HEK293 (cell line): ENCODE data around the gene SFMBT2.

Experiments used
- CTCF ChIA-PET: fragments of 350-600 bp; formaldehyde crosslinking; extraction: SDS; loops from one replicate; lab custom pipeline; 2021; ENCODE audit warnings: antibody characterized with exemption; lab: Yijun Ruan, JAX
- POLR2A ChIA-PET: fragments of 300-600 bp; formaldehyde crosslinking; extraction: SDS; loops from one replicate; lab custom pipeline; 2020; ENCODE audit warnings: antibody characterized with exemption, inconsistent platforms; lab: Yijun Ruan, JAX
- H3K27ac ChIP-seq: fragments of 200-500 bp; sonication (Bioruptor generic); 2 replicates; pipeline ENCODE4 v1.5.1; 2014; ENCODE audit warnings: low read depth, low read length, control low read depth, inconsistent platforms; ENCODE audit errors: extremely low read depth
- H3K36me3 ChIP-seq, 2 experiments: fragments of 200-500 bp in 1 of 2; sonication (Bioruptor generic) in 1 of 2; 1 replicate in 1 of 2; 2 replicates in 1 of 2; pipeline ENCODE4 v1.5.1; 2014 to 2017; ENCODE audit warnings: inconsistent platforms in 2 of 2, low read length in 2 of 2; ENCODE audit not compliant: control insufficient read depth in 2 of 2, insufficient read depth in 1 of 2
- H3K4me1 ChIP-seq: fragments of 200-500 bp; sonication (Bioruptor generic); 2 replicates; pipeline ENCODE4 v1.5.1; 2014; ENCODE audit warnings: mild to moderate bottlenecking, low read length, inconsistent platforms; ENCODE audit not compliant: control insufficient read depth, insufficient read depth
- H3K4me3 ChIP-seq: 2 replicates; pipeline ENCODE4 v1.5.1; 2011; ENCODE audit warnings: low read depth, mild to moderate bottlenecking, control low read depth, low read length, moderate library complexity
- H3K9me3 ChIP-seq: fragments of 200-500 bp; sonication (Bioruptor generic); 2 replicates; pipeline ENCODE4 v1.5.1; 2014; ENCODE audit warnings: low read depth, low read length, inconsistent platforms; ENCODE audit not compliant: control insufficient read depth, insufficient read depth
- GLIS2 ChIP-seq: fragments of 450-650 bp; formaldehyde crosslinking; IDR thresholded peaks from 2 replicates; pipeline ENCODE4 v1.5.1; 2016; ENCODE audit warnings: missing biosample characterization, missing genetic modification characterization
- HOXA7 ChIP-seq: sonication (generic); formaldehyde crosslinking; IDR thresholded peaks from 2 replicates; pipeline ENCODE4 v1.8.1; 2022; ENCODE audit warnings: missing genetic modification reagents, borderline replicate concordance
- KLF1 ChIP-seq: fragments of 450-650 bp; formaldehyde crosslinking; IDR thresholded peaks from 2 replicates; pipeline ENCODE4 v1.5.1; 2016; ENCODE audit warnings: missing biosample characterization, missing genetic modification characterization
- OSR2 ChIP-seq: fragments of 450-650 bp; formaldehyde crosslinking; IDR thresholded peaks from 2 replicates; pipeline ENCODE4 v1.5.1; 2016; ENCODE audit warnings: missing biosample characterization, missing genetic modification characterization
- TCF7L2 ChIP-seq: IDR thresholded peaks from 2 replicates; pipeline ENCODE4 v1.6.1; 2011; ENCODE audit warnings: low read depth, mild to moderate bottlenecking, inconsistent platforms, low read length, moderate library complexity, borderline replicate concordance
- ZBTB21 ChIP-seq: fragments of 450-650 bp; formaldehyde crosslinking; IDR thresholded peaks from 2 replicates; pipeline ENCODE4 v1.5.1; 2017; ENCODE audit warnings: missing biosample characterization, missing genetic modification characterization
- ZFP41 ChIP-seq: fragments of 450-650 bp; formaldehyde crosslinking; IDR thresholded peaks from 2 replicates; pipeline ENCODE4 v1.5.1; 2016; ENCODE audit warnings: missing biosample characterization, missing genetic modification characterization, borderline replicate concordance
- ZNF112 ChIP-seq: fragments of 450-650 bp; formaldehyde crosslinking; IDR thresholded peaks from 2 replicates; pipeline ENCODE4 v1.5.0; 2017; ENCODE audit warnings: missing biosample characterization, missing genetic modification characterization
- ZNF146 ChIP-seq: fragments of 450-650 bp; formaldehyde crosslinking; IDR thresholded peaks from 2 replicates; pipeline ENCODE4 v1.5.1; 2016; ENCODE audit warnings: missing biosample characterization, missing genetic modification characterization
- ZNF214 ChIP-seq: fragments of 450-650 bp; formaldehyde crosslinking; IDR thresholded peaks from 2 replicates; pipeline ENCODE4 v1.5.1; 2017; ENCODE audit warnings: missing biosample characterization, mild to moderate bottlenecking, missing genetic modification characterization, borderline replicate concordance
- ZNF239 ChIP-seq: fragments of 450-650 bp; formaldehyde crosslinking; IDR thresholded peaks from 2 replicates; pipeline ENCODE4 v1.5.1; 2016; ENCODE audit warnings: missing biosample characterization, missing genetic modification characterization
- ZNF292 ChIP-seq: fragments of 450-650 bp; formaldehyde crosslinking; IDR thresholded peaks from 2 replicates; pipeline ENCODE4 v1.5.1; 2016; ENCODE audit warnings: low read depth, missing biosample characterization, missing genetic modification characterization, borderline replicate concordance
- ZNF354C ChIP-seq: fragments of 450-650 bp; formaldehyde crosslinking; IDR thresholded peaks from 2 replicates; pipeline ENCODE4 v1.5.1; 2016; ENCODE audit warnings: missing biosample characterization, missing genetic modification characterization, low read depth, borderline replicate concordance
- ZNF366 ChIP-seq: fragments of 450-650 bp; formaldehyde crosslinking; conservative IDR thresholded peaks from 2 replicates; pipeline ENCODE4 v1.5.1; 2016; ENCODE audit warnings: missing biosample characterization, missing genetic modification characterization
- ZNF404 ChIP-seq: fragments of 450-650 bp; formaldehyde crosslinking; IDR thresholded peaks from 2 replicates; pipeline ENCODE4 v1.5.1; 2017; ENCODE audit warnings: missing biosample characterization, missing genetic modification characterization
- ZNF514 ChIP-seq: fragments of 450-650 bp; formaldehyde crosslinking; IDR thresholded peaks from 2 replicates; pipeline ENCODE4 v1.5.1; 2016; ENCODE audit warnings: missing biosample characterization, missing genetic modification characterization
- ZNF610 ChIP-seq: fragments of 450-650 bp; formaldehyde crosslinking; IDR thresholded peaks from 2 replicates; pipeline ENCODE4 v1.5.1; 2016; ENCODE audit warnings: missing biosample characterization, missing genetic modification characterization, borderline replicate concordance
- ZNF747 ChIP-seq: fragments of 450-650 bp; formaldehyde crosslinking; IDR thresholded peaks from 2 replicates; pipeline ENCODE4 v1.5.1; 2016; ENCODE audit warnings: missing biosample characterization, missing genetic modification characterization
- TF ChIP-seq, protein P1 (sequence below): fragments of 450-650 bp; IDR thresholded peaks from 2 replicates; pipeline ENCODE4 v1.5.1; 2018; ENCODE audit warnings: missing biosample characterization, mild to moderate bottlenecking, missing genetic modification characterization
- TF ChIP-seq, protein P2 (sequence below): fragments of 450-650 bp; formaldehyde crosslinking; IDR thresholded peaks from 2 replicates; pipeline ENCODE4 v1.5.1; 2016; ENCODE audit warnings: missing biosample characterization, missing genetic modification characterization
- TF ChIP-seq, protein P3 (sequence below): fragments of 450-650 bp; formaldehyde crosslinking; IDR thresholded peaks from 2 replicates; pipeline ENCODE4; 2016; ENCODE audit warnings: missing biosample characterization, missing genetic modification characterization
- TF ChIP-seq, protein P4 (sequence below): fragments of 450-650 bp; formaldehyde crosslinking; IDR thresholded peaks from 2 replicates; pipeline ENCODE4 v1.5.1; 2016; ENCODE audit warnings: missing biosample characterization, missing genetic modification characterization, borderline replicate concordance
- TF ChIP-seq, protein P5 (sequence below): fragments of 450-650 bp; formaldehyde crosslinking; IDR thresholded peaks from 2 replicates; pipeline ENCODE4 v1.5.1; 2016; ENCODE audit warnings: missing biosample characterization, missing genetic modification characterization
- TF ChIP-seq, protein P6 (sequence below): fragments of 450-650 bp; formaldehyde crosslinking; IDR thresholded peaks from 2 replicates; pipeline ENCODE4 v1.5.1; 2016; ENCODE audit warnings: missing biosample characterization, missing genetic modification characterization

SFMBT2 gene

DNA sequence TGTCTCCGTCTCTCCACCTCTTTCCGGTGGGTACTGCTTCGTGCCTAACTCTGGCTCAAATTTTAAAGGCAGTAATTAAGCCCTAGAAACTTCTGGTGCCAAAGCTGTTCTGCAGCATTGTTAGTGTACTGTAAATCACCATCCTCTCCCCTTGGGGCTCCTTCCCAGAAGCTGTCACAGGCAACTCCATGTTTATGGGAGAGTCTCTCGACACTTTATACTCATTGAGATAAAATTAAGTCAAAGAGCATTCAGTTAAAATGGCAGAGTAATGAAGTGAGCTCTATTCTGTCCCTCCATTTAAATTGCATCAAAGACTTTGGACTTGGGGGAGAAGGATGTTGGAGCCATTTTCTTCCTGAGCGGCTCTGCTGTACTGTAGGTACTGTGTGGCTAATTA is 274.8 kb downstream of the SFMBT2 start:
- CTCF ChIA-PET, result interaction anchor here (0.7 to 2.3 kb wide), 2 partner anchors 15 to 48 kb away, joined by 3 to 9 read pairs; no protein-coding TSS in a partner anchor
- Histone ChIP-seq H3K27ac (no peak overlapping the region), H3K9me3 (no peaks in the 10 kb centered on the region), H3K4me3 (no peak overlapping the region), H3K4me1 (peaks cover 2% of the 10 kb centered on the region; the same call in 1 of the 2 replicates), H3K36me3 (no peaks in the 10 kb centered on the region)
- POLR2A ChIA-PET, result no interaction called here
- no peak for TF ChIP-seq ZNF366
- TF ChIP-seq TCF7L2, result no peak
- no peak for TF ChIP-seq ZNF747 (tag by site-specific recombination)
- TF ChIP-seq ZNF514 (tag by site-specific recombination), result no peak
- TF ChIP-seq OSR2 (tag by site-specific recombination), result no peak
- TF ChIP-seq, protein P1, sequence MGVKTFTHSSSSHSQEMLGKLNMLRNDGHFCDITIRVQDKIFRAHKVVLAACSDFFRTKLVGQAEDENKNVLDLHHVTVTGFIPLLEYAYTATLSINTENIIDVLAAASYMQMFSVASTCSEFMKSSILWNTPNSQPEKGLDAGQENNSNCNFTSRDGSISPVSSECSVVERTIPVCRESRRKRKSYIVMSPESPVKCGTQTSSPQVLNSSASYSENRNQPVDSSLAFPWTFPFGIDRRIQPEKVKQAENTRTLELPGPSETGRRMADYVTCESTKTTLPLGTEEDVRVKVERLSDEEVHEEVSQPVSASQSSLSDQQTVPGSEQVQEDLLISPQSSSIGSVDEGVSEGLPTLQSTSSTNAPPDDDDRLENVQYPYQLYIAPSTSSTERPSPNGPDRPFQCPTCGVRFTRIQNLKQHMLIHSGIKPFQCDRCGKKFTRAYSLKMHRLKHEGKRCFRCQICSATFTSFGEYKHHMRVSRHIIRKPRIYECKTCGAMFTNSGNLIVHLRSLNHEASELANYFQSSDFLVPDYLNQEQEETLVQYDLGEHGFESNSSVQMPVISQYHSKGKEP (tag by site-specific recombination), result no peak
- no peak for TF ChIP-seq ZNF292 (tag by site-specific recombination)
- no peak for TF ChIP-seq GLIS2 (tag by site-specific recombination)
- TF ChIP-seq HOXA7 (CRISPR knock-in tag), result no peak
- TF ChIP-seq, protein P2, sequence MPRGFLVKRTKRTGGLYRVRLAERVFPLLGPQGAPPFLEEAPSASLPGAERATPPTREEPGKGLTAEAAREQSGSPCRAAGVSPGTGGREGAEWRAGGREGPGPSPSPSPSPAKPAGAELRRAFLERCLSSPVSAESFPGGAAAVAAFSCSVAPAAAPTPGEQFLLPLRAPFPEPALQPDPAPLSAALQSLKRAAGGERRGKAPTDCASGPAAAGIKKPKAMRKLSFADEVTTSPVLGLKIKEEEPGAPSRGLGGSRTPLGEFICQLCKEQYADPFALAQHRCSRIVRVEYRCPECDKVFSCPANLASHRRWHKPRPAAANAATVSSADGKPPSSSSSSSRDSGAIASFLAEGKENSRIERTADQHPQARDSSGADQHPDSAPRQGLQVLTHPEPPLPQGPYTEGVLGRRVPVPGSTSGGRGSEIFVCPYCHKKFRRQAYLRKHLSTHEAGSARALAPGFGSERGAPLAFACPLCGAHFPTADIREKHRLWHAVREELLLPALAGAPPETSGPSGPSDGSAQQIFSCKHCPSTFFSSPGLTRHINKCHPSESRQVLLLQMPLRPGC (tag by site-specific recombination), result no peak
- TF ChIP-seq, protein P3, sequence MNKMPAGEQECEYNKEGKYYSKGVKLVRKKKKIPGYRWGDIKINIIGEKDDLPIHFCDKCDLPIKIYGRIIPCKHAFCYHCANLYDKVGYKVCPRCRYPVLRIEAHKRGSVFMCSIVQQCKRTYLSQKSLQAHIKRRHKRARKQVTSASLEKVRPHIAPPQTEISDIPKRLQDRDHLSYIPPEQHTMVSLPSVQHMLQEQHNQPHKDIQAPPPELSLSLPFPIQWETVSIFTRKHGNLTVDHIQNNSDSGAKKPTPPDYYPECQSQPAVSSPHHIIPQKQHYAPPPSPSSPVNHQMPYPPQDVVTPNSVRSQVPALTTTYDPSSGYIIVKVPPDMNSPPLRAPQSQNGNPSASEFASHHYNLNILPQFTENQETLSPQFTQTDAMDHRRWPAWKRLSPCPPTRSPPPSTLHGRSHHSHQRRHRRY, result no peak
- no peak for TF ChIP-seq ZNF239 (tag by site-specific recombination)
- no peak for TF ChIP-seq ZNF214 (tag by site-specific recombination)
- TF ChIP-seq KLF1 (tag by site-specific recombination), result no peak
- no peak for TF ChIP-seq ZNF404 (tag by site-specific recombination)
- no peak for TF ChIP-seq ZBTB21
- no peak for TF ChIP-seq ZNF354C

DNA sequence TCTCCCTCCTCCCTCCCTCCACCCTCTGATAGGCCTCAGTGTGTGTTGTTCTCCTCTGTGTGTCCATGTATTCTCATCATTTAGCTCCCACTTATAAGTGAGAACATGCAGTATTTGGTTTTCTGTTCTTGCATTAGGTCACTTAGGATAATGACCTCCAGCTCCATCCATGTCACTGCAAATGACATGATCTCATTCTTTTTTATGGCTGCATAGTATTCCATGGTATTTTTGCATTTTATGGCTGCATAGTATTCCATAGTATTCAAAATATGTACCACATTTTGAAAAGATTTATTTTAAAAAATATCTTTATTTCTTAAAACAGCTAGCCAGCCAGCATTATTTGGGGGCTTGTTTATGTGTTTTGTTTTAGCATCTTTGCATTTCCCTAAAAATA is 275.6 kb downstream of the SFMBT2 start:
- ChIA-PET POLR2A (no interaction called here), CTCF (interaction anchor here (1.3 to 2.3 kb wide), 3 partner anchors 14 to 282 kb away, joined by 3 to 9 read pairs (median 4); no protein-coding TSS in a partner anchor)
- TF ChIP-seq, protein P4, sequence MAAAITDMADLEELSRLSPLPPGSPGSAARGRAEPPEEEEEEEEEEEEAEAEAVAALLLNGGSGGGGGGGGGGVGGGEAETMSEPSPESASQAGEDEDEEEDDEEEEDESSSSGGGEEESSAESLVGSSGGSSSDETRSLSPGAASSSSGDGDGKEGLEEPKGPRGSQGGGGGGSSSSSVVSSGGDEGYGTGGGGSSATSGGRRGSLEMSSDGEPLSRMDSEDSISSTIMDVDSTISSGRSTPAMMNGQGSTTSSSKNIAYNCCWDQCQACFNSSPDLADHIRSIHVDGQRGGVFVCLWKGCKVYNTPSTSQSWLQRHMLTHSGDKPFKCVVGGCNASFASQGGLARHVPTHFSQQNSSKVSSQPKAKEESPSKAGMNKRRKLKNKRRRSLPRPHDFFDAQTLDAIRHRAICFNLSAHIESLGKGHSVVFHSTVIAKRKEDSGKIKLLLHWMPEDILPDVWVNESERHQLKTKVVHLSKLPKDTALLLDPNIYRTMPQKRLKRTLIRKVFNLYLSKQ (tag by site-specific recombination), result no peak
- TF ChIP-seq, protein P5, sequence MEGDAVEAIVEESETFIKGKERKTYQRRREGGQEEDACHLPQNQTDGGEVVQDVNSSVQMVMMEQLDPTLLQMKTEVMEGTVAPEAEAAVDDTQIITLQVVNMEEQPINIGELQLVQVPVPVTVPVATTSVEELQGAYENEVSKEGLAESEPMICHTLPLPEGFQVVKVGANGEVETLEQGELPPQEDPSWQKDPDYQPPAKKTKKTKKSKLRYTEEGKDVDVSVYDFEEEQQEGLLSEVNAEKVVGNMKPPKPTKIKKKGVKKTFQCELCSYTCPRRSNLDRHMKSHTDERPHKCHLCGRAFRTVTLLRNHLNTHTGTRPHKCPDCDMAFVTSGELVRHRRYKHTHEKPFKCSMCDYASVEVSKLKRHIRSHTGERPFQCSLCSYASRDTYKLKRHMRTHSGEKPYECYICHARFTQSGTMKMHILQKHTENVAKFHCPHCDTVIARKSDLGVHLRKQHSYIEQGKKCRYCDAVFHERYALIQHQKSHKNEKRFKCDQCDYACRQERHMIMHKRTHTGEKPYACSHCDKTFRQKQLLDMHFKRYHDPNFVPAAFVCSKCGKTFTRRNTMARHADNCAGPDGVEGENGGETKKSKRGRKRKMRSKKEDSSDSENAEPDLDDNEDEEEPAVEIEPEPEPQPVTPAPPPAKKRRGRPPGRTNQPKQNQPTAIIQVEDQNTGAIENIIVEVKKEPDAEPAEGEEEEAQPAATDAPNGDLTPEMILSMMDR, result no peak
- no peak for TF ChIP-seq ZNF610
- TF ChIP-seq KLF1 (tag by site-specific recombination), result no peak
- TF ChIP-seq, protein P6, sequence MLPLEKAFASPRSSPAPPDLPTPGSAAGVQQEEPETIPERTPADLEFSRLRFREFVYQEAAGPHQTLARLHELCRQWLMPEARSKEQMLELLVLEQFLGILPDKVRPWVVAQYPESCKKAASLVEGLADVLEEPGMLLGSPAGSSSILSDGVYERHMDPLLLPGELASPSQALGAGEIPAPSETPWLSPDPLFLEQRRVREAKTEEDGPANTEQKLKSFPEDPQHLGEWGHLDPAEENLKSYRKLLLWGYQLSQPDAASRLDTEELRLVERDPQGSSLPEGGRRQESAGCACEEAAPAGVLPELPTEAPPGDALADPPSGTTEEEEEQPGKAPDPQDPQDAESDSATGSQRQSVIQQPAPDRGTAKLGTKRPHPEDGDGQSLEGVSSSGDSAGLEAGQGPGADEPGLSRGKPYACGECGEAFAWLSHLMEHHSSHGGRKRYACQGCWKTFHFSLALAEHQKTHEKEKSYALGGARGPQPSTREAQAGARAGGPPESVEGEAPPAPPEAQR, result no peak
- peak; percentile 95 for TF ChIP-seq ZNF146 (tag by site-specific recombination)
- TF ChIP-seq ZNF112 (tag by site-specific recombination), result no peak
- TF ChIP-seq ZFP41, result no peak

More for the DNA sequence above, 275.6 kb downstream of the SFMBT2 start:
- Histone ChIP-seq H3K4me1 (peaks cover 2% of the 10 kb centered on the region; the same call in 1 of the 2 replicates), H3K4me3 (no peak overlapping the region), H3K27ac (no peak overlapping the region), H3K9me3 (no peaks in the 10 kb centered on the region), H3K36me3 (no peaks in the 10 kb centered on the region)
